ENCODE data around the gene ISL1.

- TF ChIP-seq CTCF (IDR thresholded peaks at IDR 0.05; ENCODE audit: control extremely low read depth in 1 of 3, insufficient read depth in 1 of 3, low read depth in 1 of 3, low read length in 3 of 3) (no peak), POLR2AphosphoS5 (IDR thresholded peaks at IDR 0.05; ENCODE audit: low read depth, low read length) (no peak), CEBPB (IDR thresholded peaks at IDR 0.05; ENCODE audit: low read depth, low read length) (no peak), ATF3 (IDR thresholded peaks at IDR 0.05; ENCODE audit: insufficient read depth, low read depth, low read length) (no peak), CHD2 (IDR thresholded peaks at IDR 0.05; ENCODE audit: low read length) (no peak)
These were observed 38.1 kb upstream of the ISL1 start for GRCh38 chr5:51345106-51345505.

Data from H1 (cell line).